Bronchial epithelial cell (primary cell): Measurements from ENCODE around the gene UTP25. TPM values are rescaled to one million over a fixed set of nuclear protein-coding genes. Genes with fewer than 3 reads are reported as not detected.

ENCODE experiments used
- DNase-seq: peaks from one replicate; pipeline ENCODE4 v3.0.0-alpha.2; 2010; ENCODE audit warnings: low read depth
- FAIRE-seq: peaks from 2 replicates; lab custom pipeline; 2011; peaks lifted over from hg19 to GRCh38; lab: Jason Lieb, UNC
- H3K27me3 ChIP-seq: 2 replicates; pipeline ENCODE4 v1.5.1; 2011; ENCODE audit warnings: low read length; ENCODE audit not compliant: control insufficient read depth, insufficient read depth
- H3K36me3 ChIP-seq: 2 replicates; pipeline ENCODE4 v1.5.1; 2011; ENCODE audit warnings: low read length; ENCODE audit not compliant: control insufficient read depth, insufficient read depth
- H3K4me3 ChIP-seq: 2 replicates; pipeline ENCODE4 v1.5.1; 2011; ENCODE audit warnings: mild to moderate bottlenecking, low read depth, low read length, control low read depth
- total RNA-seq: library from RNA; depleted of rRNA; stranded (reverse); fragments of >200 nt; gene quantifications from 2 replicates; pipeline ENCODE4 v1.2.1, GENCODE V29; 2014
- TF ChIP-seq, protein P1 (sequence below): IDR thresholded peaks from 2 replicates; pipeline ENCODE4 v1.5.1; 2011; ENCODE audit warnings: mild to moderate bottlenecking, moderate library complexity, low read length, control low read depth, inconsistent platforms; ENCODE audit not compliant: insufficient read depth, severe bottlenecking

The UTP25 gene
- total RNA-seq, 1 donor from 2014 or later: 6.3 TPM

DNA sequence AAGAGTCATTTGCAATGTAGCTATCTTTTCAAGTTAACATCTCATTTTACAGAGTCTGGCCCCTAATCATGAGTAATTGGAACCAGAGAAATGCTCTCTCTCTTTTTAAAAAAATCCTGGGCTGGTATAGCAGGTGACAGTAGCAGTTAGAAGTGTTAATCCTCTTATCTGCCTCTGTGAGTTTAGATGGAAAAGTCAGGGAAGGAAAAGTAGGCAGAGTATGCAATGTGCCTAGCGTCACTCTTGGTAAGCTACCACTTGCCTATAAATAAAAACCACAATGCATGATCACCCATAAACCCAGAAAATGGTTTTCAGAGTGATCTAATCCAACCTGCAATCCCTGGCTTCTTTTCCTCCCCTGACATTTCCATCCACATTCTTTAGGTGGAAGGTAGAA lies 43.2 kb downstream of the UTP25 start:
- DNase-seq: no peak
- Histone ChIP-seq H3K36me3 (no peaks in the 10 kb centered on the region), H3K27me3 (no peaks in the 10 kb centered on the region), H3K4me3 (no peak overlapping the region)
- no peak for FAIRE-seq
- TF ChIP-seq, protein P1, sequence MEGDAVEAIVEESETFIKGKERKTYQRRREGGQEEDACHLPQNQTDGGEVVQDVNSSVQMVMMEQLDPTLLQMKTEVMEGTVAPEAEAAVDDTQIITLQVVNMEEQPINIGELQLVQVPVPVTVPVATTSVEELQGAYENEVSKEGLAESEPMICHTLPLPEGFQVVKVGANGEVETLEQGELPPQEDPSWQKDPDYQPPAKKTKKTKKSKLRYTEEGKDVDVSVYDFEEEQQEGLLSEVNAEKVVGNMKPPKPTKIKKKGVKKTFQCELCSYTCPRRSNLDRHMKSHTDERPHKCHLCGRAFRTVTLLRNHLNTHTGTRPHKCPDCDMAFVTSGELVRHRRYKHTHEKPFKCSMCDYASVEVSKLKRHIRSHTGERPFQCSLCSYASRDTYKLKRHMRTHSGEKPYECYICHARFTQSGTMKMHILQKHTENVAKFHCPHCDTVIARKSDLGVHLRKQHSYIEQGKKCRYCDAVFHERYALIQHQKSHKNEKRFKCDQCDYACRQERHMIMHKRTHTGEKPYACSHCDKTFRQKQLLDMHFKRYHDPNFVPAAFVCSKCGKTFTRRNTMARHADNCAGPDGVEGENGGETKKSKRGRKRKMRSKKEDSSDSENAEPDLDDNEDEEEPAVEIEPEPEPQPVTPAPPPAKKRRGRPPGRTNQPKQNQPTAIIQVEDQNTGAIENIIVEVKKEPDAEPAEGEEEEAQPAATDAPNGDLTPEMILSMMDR: no peak

DNA sequence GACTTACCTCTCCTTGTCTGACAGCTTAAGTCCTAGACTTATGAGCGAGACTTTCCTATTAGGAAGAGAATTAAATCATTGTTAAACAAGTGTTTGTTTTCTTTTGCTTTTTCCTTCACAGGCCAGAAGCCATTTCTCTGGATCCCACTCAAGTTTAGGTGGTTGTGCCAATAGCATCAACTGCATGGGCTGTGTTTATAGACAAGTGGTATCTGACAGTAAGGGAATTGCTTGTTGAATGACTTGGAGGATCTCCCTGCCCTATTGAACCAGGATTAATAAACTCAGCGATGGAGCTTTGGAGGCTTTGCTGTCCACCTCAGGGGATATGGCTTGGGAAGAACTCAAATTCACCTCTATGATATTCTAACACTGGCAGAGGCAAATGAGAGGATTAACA lies 43.7 kb downstream of the UTP25 start:
- H3K36me3 ChIP-seq: no peaks in the 10 kb centered on the region
- no peaks in the 10 kb centered on the region for H3K27me3 ChIP-seq
- FAIRE-seq: no peak

DNA sequence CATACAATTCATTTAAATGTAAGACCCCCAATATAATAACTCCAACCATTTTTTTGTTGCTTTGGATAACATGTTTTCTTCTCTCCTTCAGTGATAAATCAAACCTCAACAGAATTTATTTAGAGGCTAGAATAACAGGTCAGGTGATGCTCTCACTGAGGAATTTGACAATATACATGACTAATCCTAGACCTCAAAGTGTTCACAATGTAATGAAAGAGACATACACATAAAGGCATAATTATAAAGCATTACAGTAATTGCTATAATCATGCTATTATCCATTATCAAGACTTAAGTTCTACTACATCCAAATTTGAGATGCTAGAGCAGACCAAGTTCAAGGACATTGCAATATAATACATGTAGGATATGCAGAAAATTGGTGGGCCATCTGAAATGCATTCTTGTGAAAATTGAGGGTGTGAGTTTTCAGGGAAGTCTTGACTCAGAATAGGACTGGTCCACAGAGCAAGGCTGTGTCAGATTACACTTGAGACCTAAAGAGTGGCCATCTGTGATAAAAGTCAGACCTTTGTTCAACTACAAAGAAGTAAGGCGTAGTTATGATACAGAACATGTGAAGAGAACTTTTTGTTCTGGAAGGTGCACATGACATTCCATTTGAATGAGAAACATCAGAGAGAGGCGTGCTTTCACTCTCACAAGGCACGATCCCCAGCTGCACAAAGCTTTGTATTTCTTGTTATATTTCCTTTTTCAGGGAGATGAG lies 45.5 kb downstream of the UTP25 start:
- TF ChIP-seq, protein P1: no peak
- DNase-seq: peak; percentile 83
- H3K36me3 ChIP-seq: no peaks in the 10 kb centered on the region
- no peak overlapping the region for H3K4me3 ChIP-seq
- H3K27me3 ChIP-seq: no peaks in the 10 kb centered on the region
- no peak for FAIRE-seq

More for the DNA sequence above, 43.7 kb downstream of the UTP25 start:
- no peak overlapping the region for H3K4me3 ChIP-seq
- TF ChIP-seq, protein P1: no peak
- DNase-seq: no peak

DNA sequence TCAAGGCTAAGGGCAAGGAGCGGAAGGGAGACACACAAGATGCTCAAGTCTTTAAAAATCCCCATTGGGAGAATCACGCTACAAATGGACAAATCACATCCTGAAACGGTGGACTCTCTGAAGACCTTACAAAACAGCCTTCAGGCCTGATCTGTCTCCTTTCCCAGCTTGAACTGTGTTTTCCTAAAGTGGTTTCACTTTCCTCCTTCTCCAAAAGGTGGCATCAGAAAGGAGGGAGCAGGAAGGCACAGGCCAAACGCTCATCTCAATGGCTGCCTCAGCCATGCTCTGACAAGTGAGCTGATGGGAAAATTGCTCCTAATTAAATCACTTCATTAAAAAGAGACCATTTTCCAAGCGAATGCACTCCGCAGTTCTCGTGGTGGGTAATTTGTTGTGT lies 47.7 kb downstream of the UTP25 start:
- Histone ChIP-seq H3K27me3 (no peaks in the 10 kb centered on the region), H3K4me3 (no peak overlapping the region), H3K36me3 (no peaks in the 10 kb centered on the region)
- DNase-seq (peak; percentile 52), FAIRE-seq (no peak)
- TF ChIP-seq, protein P1: peak; percentile 57

DNA sequence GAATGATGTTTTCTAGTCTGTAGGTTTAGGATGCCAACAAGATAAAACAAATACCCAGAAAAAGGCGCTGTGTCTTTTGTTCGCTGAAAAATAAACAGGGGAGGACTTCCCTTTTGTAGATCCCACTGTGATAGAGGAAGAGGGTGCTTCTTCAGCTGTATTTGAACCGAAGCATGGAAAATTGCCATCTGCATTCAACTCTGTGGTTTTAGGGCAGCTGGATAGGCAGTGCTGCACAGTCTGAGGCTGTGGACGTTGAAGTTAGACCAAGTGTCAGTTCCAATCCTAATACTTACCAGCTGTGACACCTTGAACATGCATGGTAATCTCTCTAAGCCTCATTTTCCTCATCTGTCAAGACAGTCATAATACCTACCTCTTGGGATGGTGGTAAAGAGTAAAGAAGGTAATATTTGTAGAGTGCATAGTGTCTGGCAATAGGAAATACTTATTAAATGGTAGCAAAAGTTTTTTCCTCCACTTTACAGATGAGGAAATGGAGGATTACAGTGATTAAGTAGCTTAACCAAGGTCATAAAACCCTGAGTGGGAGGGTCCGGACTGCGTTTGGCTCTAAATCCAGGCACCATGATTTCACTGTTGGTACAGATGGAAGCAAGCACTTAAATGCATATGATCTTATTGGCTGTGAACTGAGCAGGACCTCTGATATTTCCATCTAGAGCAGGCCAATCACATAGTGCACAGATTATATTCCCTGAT lies 48.5 kb downstream of the UTP25 start:
- Histone ChIP-seq H3K4me3 (no peak overlapping the region), H3K27me3 (no peaks in the 10 kb centered on the region), H3K36me3 (no peaks in the 10 kb centered on the region)
- FAIRE-seq: no peak
- TF ChIP-seq, protein P1: no peak
- DNase-seq: no peak
